ENCODE data around the gene CACTIN. TPM values are rescaled to one million over a fixed set of nuclear protein-coding genes. Genes with fewer than 3 reads are reported as not detected.

Gene CACTIN
- total RNA-seq, 3 donors from 2014 or later (not counting 1 experiment from before 2014, with no cell fraction given) = 33.6 to 42.2 (median 40.8) TPM

- Mint-ChIP-seq H3K4me3 (no peak overlapping the region), H3K27me3 (ENCODE audit: low read depth in 2 of 2) (no peaks in the 10 kb centered on the region), H3K9me3 (no peaks in the 10 kb centered on the region), H3K27ac (no peak overlapping the region), H3K4me1 (peaks cover 0 to 12% of the 10 kb centered on the region in 2 donors), H3K36me3 (no peaks in the 10 kb centered on the region)
- WGBS (ENCODE audit: insufficient coverage) = 89% methylated on average over 17 of the region's 17 CpGs
- Histone ChIP-seq H3K4me1 (ENCODE audit: control insufficient read depth, insufficient read depth, low read length) (peaks cover 15% of the 10 kb centered on the region), H3K36me3 (ENCODE audit: control insufficient read depth, insufficient read depth, low read length) (peaks cover 46% of the 10 kb centered on the region), H3K9me3 (ENCODE audit: control insufficient read depth, insufficient read depth, low read length) (no peaks in the 10 kb centered on the region), H3K4me3 (ENCODE audit: low read length) (no peak overlapping the region), H3K27ac (ENCODE audit: low read length) (no peak overlapping the region), H3K27me3 (ENCODE audit: control insufficient read depth, insufficient read depth, low read length) (no peaks in the 10 kb centered on the region)
- no peak for ATAC-seq
- intact Hi-C loops (cut with micrococcal nuclease) = no loop called here
- no peak for TF ChIP-seq CTCF (IDR thresholded peaks at IDR 0.05)
- no peak for DNase-seq
Observed at GRCh38 chr19:3619631-3620012, 7.0 kb downstream of the CACTIN start.

- H3K4me3 Mint-ChIP-seq = no peak overlapping the region
- no peak overlapping the region for H3K27ac ChIP-seq (ENCODE audit: low read length)
- TF ChIP-seq CTCF (IDR thresholded peaks at IDR 0.05) = no peak
- no peaks in the 10 kb centered on the region for H3K27me3 Mint-ChIP-seq (ENCODE audit: low read depth in 2 of 2)
- peaks cover 0 to 6% of the 10 kb centered on the region in 2 donors for H3K4me1 Mint-ChIP-seq
- 94% methylated on average over 31 of the region's 31 CpGs for WGBS (ENCODE audit: insufficient coverage)
- ATAC-seq (no peak), DNase-seq (no peak)
- H3K27ac Mint-ChIP-seq = no peak overlapping the region
- intact Hi-C loops (cut with micrococcal nuclease) = loop anchor here (1.0 kb wide), 1 partner anchor 74 kb away; no protein-coding TSS in a partner anchor
- peaks cover 46% of the 10 kb centered on the region for H3K36me3 ChIP-seq (ENCODE audit: control insufficient read depth, insufficient read depth, low read length)
- H3K9me3 ChIP-seq (ENCODE audit: control insufficient read depth, insufficient read depth, low read length) = no peaks in the 10 kb centered on the region
- peaks cover 11% of the 10 kb centered on the region for H3K4me1 ChIP-seq (ENCODE audit: control insufficient read depth, insufficient read depth, low read length)
- no peaks in the 10 kb centered on the region for H3K27me3 ChIP-seq (ENCODE audit: control insufficient read depth, insufficient read depth, low read length)
- H3K9me3 Mint-ChIP-seq = no peaks in the 10 kb centered on the region
- no peaks in the 10 kb centered on the region for H3K36me3 Mint-ChIP-seq
- H3K4me3 ChIP-seq (ENCODE audit: low read length) = no peak overlapping the region
Observed at GRCh38 chr19:3618811-3619630, 7.6 kb downstream of the CACTIN start.

- ATAC-seq (peak; percentile 65 to 85 (median 77)), DNase-seq (peak; percentile 41 to 67)
- no peak overlapping the region for H3K27ac Mint-ChIP-seq
- no peaks in the 10 kb centered on the region for H3K27me3 Mint-ChIP-seq (ENCODE audit: low read depth in 2 of 2)
- Histone ChIP-seq H3K4me1 (ENCODE audit: control insufficient read depth, insufficient read depth, low read length) (peaks cover 11% of the 10 kb centered on the region), H3K9me3 (ENCODE audit: control insufficient read depth, insufficient read depth, low read length) (no peaks in the 10 kb centered on the region), H3K27ac (ENCODE audit: low read length) (no peak overlapping the region), H3K27me3 (ENCODE audit: control insufficient read depth, insufficient read depth, low read length) (no peaks in the 10 kb centered on the region), H3K36me3 (ENCODE audit: control insufficient read depth, insufficient read depth, low read length) (peaks cover 50% of the 10 kb centered on the region), H3K4me3 (ENCODE audit: low read length) (no peak overlapping the region)
- intact Hi-C loops (cut with micrococcal nuclease) = loop anchor here (1.0 kb wide), 1 partner anchor 73 kb away; no protein-coding TSS in a partner anchor
- no peaks in the 10 kb centered on the region for H3K9me3 Mint-ChIP-seq
- H3K36me3 Mint-ChIP-seq = no peaks in the 10 kb centered on the region
- TF ChIP-seq CTCF (IDR thresholded peaks at IDR 0.05) = peak; percentile 74
- WGBS (ENCODE audit: insufficient coverage) = 56% methylated on average over 31 of the region's 31 CpGs
- peaks cover 0 to 5% of the 10 kb centered on the region in 2 donors for H3K4me1 Mint-ChIP-seq
- H3K4me3 Mint-ChIP-seq = no peak overlapping the region
Observed at GRCh38 chr19:3618144-3618810, 8.3 kb downstream of the CACTIN start.

Measured in natural killer cell (primary cell).